ENCODE measurements around the gene CEP350.

CEP350 gene

GRCh38 chr1:180042988-180043622 is 88.5 kb downstream of the CEP350 start:
- H3K9me3 Mint-ChIP-seq = no peaks in the 10 kb centered on the region
- H3K36me3 Mint-ChIP-seq (ENCODE audit: low read depth) = peaks cover 96% of the 10 kb centered on the region
- H3K4me1 Mint-ChIP-seq (ENCODE audit: low read depth) = peaks cover 4% of the 10 kb centered on the region
- H3K27me3 Mint-ChIP-seq = no peaks in the 10 kb centered on the region
- H3K4me3 Mint-ChIP-seq = no peak overlapping the region
- no peak overlapping the region for H3K27ac Mint-ChIP-seq
- intact Hi-C loops (cut with micrococcal nuclease) = no loop called here

DNA sequence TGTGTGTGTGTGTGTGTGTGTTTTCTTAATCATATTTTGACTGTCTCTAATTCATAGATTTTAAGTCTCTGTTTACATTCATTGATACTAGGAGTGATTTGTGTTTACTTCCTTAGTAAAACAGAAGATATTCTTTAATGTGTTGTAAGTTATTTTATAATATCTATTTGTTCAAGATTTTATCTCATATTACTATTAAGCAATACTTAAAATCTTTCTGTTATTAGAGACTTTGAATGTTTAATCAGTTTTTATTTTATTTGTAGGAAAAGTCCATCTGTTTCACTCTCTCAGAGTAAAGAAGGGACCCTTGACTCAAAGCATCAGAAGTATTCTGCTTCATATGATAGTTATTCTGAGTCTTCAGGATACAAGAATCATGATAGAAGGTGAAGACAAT is 89.2 kb downstream of the CEP350 start:
- intact Hi-C loops (cut with micrococcal nuclease) = no loop called here
- Mint-ChIP-seq H3K27ac (no peak overlapping the region), H3K4me1 (ENCODE audit: low read depth) (peaks cover 4% of the 10 kb centered on the region), H3K36me3 (ENCODE audit: low read depth) (peaks cover 96% of the 10 kb centered on the region), H3K9me3 (no peaks in the 10 kb centered on the region), H3K4me3 (no peak overlapping the region), H3K27me3 (no peaks in the 10 kb centered on the region)

DNA sequence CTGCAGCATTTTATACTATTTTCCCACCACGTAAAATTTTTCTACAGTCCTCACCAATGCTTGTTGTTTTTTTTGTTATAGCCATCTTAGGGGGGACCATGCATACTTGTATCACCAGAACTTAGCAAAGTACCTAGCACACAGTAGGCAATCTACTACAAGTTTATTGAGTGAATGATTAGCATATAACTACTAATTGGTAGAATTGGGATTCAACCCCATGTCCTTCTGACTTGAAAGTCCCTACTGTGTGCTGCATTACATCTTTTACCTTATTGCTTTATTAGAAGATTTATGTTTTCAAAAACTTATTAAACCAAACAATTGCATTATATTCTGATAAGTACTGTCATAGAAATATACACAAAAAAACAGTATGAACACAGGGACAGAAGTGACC is 92.1 kb downstream of the CEP350 start:
- Mint-ChIP-seq H3K27me3 (no peaks in the 10 kb centered on the region), H3K4me3 (no peak overlapping the region), H3K27ac (no peak overlapping the region), H3K36me3 (ENCODE audit: low read depth) (peaks cover 98% of the 10 kb centered on the region), H3K4me1 (ENCODE audit: low read depth) (no peaks in the 10 kb centered on the region), H3K9me3 (no peaks in the 10 kb centered on the region)
- intact Hi-C loops (cut with micrococcal nuclease) = no loop called here

DNA sequence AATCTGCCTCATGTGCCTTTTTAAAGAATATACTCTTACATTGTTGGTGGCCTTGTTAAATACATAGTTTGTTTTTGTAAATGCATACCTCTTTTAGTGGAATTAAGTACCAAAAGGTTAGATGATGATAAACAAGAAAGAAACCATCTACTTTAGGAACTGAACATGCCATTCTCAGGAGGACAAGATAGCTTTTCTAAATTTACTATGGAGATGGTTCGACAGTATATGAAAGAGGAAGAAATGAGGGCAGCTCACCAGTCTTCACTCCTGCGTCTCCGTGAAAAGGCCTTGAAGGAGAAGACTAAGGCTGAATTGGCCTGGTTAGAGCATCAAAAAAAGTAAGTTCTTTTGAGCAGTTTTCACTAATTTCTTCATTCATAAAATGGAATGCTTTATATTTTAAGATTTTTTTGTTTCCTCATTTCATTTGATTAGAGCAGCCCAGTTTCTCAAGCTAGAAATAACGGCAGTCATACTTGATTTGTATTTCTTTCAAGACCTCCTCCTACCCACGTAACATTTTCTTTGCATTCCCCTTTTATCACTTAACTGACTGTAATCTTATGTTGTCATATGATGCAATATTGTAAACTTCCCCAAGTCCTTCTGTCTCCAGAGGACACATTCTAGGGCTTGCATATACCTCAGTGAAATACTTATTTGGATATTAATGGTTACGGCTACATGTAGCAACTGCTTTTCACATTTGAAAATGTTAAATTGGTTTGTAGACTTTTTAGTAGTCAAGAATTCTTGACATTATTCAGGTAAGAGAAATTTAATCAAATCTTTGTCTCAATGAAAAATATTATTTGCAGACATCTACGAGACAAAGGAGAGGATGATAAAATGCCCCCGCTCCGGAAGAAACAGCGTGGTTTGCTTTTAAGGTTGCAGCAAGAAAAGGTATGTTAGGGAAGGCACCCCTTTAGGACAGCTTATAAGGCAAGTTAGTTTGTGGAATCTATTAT is 99.3 kb downstream of the CEP350 start:
- H3K4me3 Mint-ChIP-seq = no peak overlapping the region
- H3K9me3 Mint-ChIP-seq = no peaks in the 10 kb centered on the region
- peaks cover 84% of the 10 kb centered on the region for H3K36me3 Mint-ChIP-seq (ENCODE audit: low read depth)
- no peak overlapping the region for H3K27ac Mint-ChIP-seq
- H3K4me1 Mint-ChIP-seq (ENCODE audit: low read depth) = no peaks in the 10 kb centered on the region
- intact Hi-C loops (cut with micrococcal nuclease) = no loop called here
- H3K27me3 Mint-ChIP-seq = no peaks in the 10 kb centered on the region

DNA sequence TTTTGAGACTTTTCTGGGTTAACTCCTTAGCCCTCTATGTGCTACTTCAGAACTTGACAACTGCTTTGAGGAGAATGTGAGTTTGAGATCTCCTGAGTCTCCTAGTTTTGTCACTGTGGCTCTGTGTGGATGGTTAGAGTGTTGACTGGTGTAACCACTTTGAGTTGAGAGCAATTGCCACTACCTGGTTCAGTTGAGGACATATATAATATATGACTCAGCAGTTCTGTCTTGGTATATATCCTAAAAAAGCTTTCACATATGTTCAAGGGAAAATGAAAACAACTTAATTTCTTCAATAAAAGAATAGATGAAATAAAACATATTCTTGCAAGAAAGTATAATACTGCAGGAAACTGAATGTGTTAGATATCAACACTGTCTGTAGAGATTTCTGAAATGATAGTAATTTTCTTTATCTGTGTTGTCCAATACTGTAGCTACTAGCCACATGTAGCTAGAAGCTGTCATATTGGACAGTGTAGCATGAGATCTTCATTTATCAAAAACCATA is 103.3 kb downstream of the CEP350 start:
- Mint-ChIP-seq H3K36me3 (ENCODE audit: low read depth) (peaks cover 68% of the 10 kb centered on the region), H3K9me3 (no peaks in the 10 kb centered on the region), H3K27ac (no peak overlapping the region), H3K27me3 (no peaks in the 10 kb centered on the region), H3K4me3 (no peak overlapping the region), H3K4me1 (ENCODE audit: low read depth) (no peaks in the 10 kb centered on the region)
- intact Hi-C loops (cut with micrococcal nuclease) = no loop called here

DNA sequence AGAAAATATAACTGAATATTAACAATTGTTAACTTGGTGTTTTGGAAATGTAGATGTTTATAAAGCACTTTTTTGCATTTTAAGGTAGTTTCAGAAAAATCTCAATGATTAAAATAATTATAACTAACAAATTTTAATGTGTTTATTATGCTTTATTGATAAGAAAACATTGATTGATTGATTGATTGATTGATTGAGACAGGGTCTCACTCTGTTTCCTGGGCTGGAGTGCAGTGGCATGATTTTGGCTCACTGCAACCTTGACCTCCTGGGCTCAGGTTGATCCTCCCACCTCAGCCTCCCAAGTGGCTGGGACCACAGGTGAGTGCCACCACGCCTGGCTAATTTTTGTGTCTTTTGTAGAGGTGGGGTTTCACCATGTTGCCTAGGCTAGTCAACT is 106.4 kb downstream of the CEP350 start:
- Mint-ChIP-seq H3K27ac (no peak overlapping the region), H3K4me3 (no peak overlapping the region), H3K36me3 (ENCODE audit: low read depth) (peaks cover 72% of the 10 kb centered on the region), H3K9me3 (no peaks in the 10 kb centered on the region), H3K4me1 (ENCODE audit: low read depth) (no peaks in the 10 kb centered on the region), H3K27me3 (no peaks in the 10 kb centered on the region)
- intact Hi-C loops (cut with micrococcal nuclease) = no loop called here

GRCh38 chr1:180062452-180062971 is 107.9 kb downstream of the CEP350 start:
- Mint-ChIP-seq H3K27me3 (no peaks in the 10 kb centered on the region), H3K4me1 (ENCODE audit: low read depth) (no peaks in the 10 kb centered on the region), H3K27ac (no peak overlapping the region), H3K4me3 (no peak overlapping the region), H3K9me3 (no peaks in the 10 kb centered on the region), H3K36me3 (ENCODE audit: low read depth) (peaks cover 73% of the 10 kb centered on the region)
- intact Hi-C loops (cut with micrococcal nuclease) = no loop called here

DNA sequence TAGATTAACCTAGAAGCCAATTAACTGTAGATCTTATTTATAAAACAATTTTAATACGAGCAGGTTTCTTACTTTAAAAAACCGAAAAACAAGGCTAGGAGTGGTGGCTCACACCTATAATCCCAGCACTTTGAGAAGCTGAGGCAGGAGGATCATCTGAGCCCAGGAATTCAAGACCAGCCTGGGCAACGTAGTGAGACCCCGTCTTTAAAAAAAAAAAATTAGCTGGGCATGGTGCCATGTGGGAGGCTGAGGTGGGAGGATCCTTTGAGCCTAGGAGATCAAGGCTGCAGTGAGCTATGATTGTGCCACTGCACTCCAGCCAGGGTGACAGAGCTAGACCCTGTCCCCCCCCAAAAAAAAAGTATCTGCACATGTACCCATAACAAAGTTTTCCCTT is 110.8 kb downstream of the CEP350 start:
- intact Hi-C loops (cut with micrococcal nuclease) = no loop called here
- Mint-ChIP-seq H3K27ac (no peak overlapping the region), H3K27me3 (no peaks in the 10 kb centered on the region), H3K36me3 (ENCODE audit: low read depth) (peaks cover 71% of the 10 kb centered on the region), H3K9me3 (no peaks in the 10 kb centered on the region), H3K4me3 (no peak overlapping the region), H3K4me1 (ENCODE audit: low read depth) (no peaks in the 10 kb centered on the region)

GRCh38 chr1:180066150-180066549 is 111.5 kb downstream of the CEP350 start:
- H3K36me3 Mint-ChIP-seq (ENCODE audit: low read depth) = peaks cover 76% of the 10 kb centered on the region
- intact Hi-C loops (cut with micrococcal nuclease) = no loop called here
- no peak overlapping the region for H3K4me3 Mint-ChIP-seq
- no peak overlapping the region for H3K27ac Mint-ChIP-seq
- H3K4me1 Mint-ChIP-seq (ENCODE audit: low read depth) = no peaks in the 10 kb centered on the region
- no peaks in the 10 kb centered on the region for H3K27me3 Mint-ChIP-seq
- H3K9me3 Mint-ChIP-seq = no peaks in the 10 kb centered on the region

GRCh38 chr1:180070286-180070685 is 115.7 kb downstream of the CEP350 start:
- intact Hi-C loops (cut with micrococcal nuclease) = no loop called here
- no peaks in the 10 kb centered on the region for H3K27me3 Mint-ChIP-seq
- H3K4me1 Mint-ChIP-seq (ENCODE audit: low read depth) = no peaks in the 10 kb centered on the region
- peaks cover 73% of the 10 kb centered on the region for H3K36me3 Mint-ChIP-seq (ENCODE audit: low read depth)
- H3K4me3 Mint-ChIP-seq = no peak overlapping the region
- H3K27ac Mint-ChIP-seq = no peak overlapping the region
- H3K9me3 Mint-ChIP-seq = no peaks in the 10 kb centered on the region

- Mint-ChIP-seq H3K36me3 (ENCODE audit: low read depth) (peaks cover 74% of the 10 kb centered on the region), H3K9me3 (no peaks in the 10 kb centered on the region), H3K4me1 (ENCODE audit: low read depth) (no peaks in the 10 kb centered on the region), H3K4me3 (no peak overlapping the region), H3K27me3 (no peaks in the 10 kb centered on the region), H3K27ac (no peak overlapping the region)
- intact Hi-C loops (cut with micrococcal nuclease) = no loop called here
Observed at GRCh38 chr1:180071759-180072158, 117.1 kb downstream of the CEP350 start.

- intact Hi-C loops (cut with micrococcal nuclease) = loop anchor here (10.0 kb wide), 2 partner anchors 66 to 166 kb away; no protein-coding TSS in a partner anchor
- Mint-ChIP-seq H3K36me3 (ENCODE audit: low read depth) (peaks cover 58% of the 10 kb centered on the region), H3K4me1 (ENCODE audit: low read depth) (no peaks in the 10 kb centered on the region), H3K27ac (no peak overlapping the region), H3K9me3 (no peaks in the 10 kb centered on the region), H3K27me3 (no peaks in the 10 kb centered on the region), H3K4me3 (no peak overlapping the region)
Observed at GRCh38 chr1:180080439-180080838, 125.8 kb downstream of the CEP350 start.

GRCh38 chr1:180081474-180081873 is 126.9 kb downstream of the CEP350 start:
- Mint-ChIP-seq H3K4me1 (ENCODE audit: low read depth) (no peaks in the 10 kb centered on the region), H3K9me3 (no peaks in the 10 kb centered on the region), H3K4me3 (no peak overlapping the region), H3K27me3 (no peaks in the 10 kb centered on the region), H3K27ac (no peak overlapping the region), H3K36me3 (ENCODE audit: low read depth) (peaks cover 57% of the 10 kb centered on the region)
- intact Hi-C loops (cut with micrococcal nuclease) = loop anchor here (10.0 kb wide), 2 partner anchors 67 to 167 kb away; no protein-coding TSS in a partner anchor

- Mint-ChIP-seq H3K9me3 (no peaks in the 10 kb centered on the region), H3K4me1 (ENCODE audit: low read depth) (no peaks in the 10 kb centered on the region), H3K4me3 (no peak overlapping the region), H3K27ac (no peak overlapping the region), H3K27me3 (no peaks in the 10 kb centered on the region), H3K36me3 (ENCODE audit: low read depth) (peaks cover 54% of the 10 kb centered on the region)
- intact Hi-C loops (cut with micrococcal nuclease) = loop anchor here (10.0 kb wide), 2 partner anchors 68 to 168 kb away; no protein-coding TSS in a partner anchor
Observed at GRCh38 chr1:180083164-180083563, 128.6 kb downstream of the CEP350 start.

Measured in dendritic cell treated with granulocyte-macrophage colony-stimulating factor and Interleukin-4, amounts not matched to agents 40 ng/mL and 50 ng/mL, for 4 days (primary cell).